NCI-H1417 (cell line): Measurements from ENCODE around the gene REM2.

Experiments used
- DNase-seq, 3 experiments: peaks; one replicate each; lab custom pipeline; 2025; lab: John Stamatoyannopoulos, UW

REM2 gene

GRCh38 chr14:22883173-22883976 is at the start of gene REM2:
Gene REM2, plus strand, starts transcription at chr14:22883222. Its CDS starts 66 bp downstream, at chr14:22883288.
- DNase-seq: peak; percentile 29 to 74 (median 58)

DNA sequence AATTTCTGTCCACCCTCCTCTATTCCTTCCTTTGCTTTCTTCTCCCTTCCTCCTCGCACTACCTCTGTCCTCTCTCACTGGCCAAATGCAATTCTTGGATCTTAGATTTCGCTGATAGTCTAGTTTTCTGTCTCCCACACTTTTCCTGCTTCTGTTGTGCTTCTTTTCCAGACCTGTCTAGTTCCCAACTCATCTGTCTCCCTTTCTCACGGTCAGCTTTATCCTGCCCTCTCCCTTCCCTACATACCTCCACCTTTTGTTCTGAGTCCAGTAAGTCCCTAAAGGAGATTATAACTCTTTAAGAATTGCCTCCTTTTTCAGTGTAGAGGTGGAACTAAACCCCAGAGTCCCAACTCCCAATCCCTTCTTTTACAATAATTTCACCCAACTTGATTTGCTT is 47.5 kb upstream of the REM2 start:
- no peak for DNase-seq

- no peak for DNase-seq
Observed at GRCh38 chr14:22836301-22837113, 46.5 kb upstream of the REM2 start, which contains the start of gene MMP14. Gene MMP14, plus strand, starts transcription at chr14:22836585. Its CDS starts 233 bp downstream, at chr14:22836818.

DNA sequence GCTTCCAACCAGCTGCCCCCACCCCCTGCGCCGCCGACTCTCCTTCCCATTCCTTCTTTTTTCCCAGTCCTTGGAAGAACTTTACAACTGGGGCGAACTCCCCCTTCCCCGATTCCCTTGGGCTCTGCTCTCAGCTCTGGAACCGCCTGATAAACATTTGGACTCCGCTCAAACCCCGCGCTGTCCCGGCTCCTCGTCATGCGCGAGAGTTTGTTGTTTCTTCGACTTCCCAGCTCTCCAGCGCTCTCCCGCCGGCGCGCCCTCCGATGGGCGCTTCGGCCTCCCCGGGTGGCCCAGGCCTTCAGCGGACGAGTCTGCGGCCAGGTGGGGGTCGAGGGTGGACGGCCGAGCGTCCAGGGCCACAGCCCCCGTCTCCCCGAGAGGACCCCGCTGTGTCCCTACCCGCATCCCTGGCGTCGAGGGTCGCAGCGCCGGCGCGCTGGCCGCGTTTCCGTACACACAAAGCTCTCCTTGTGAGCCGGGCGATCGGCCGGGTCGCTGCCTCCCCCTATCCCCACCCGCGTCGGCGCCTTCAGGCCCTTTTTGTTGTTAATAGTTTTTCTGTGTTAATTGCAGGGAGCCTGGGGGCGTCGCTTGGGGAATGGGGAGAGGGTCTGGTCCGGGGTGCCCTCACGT is 45.8 kb upstream of the REM2 start:
- no peak for DNase-seq

DNA sequence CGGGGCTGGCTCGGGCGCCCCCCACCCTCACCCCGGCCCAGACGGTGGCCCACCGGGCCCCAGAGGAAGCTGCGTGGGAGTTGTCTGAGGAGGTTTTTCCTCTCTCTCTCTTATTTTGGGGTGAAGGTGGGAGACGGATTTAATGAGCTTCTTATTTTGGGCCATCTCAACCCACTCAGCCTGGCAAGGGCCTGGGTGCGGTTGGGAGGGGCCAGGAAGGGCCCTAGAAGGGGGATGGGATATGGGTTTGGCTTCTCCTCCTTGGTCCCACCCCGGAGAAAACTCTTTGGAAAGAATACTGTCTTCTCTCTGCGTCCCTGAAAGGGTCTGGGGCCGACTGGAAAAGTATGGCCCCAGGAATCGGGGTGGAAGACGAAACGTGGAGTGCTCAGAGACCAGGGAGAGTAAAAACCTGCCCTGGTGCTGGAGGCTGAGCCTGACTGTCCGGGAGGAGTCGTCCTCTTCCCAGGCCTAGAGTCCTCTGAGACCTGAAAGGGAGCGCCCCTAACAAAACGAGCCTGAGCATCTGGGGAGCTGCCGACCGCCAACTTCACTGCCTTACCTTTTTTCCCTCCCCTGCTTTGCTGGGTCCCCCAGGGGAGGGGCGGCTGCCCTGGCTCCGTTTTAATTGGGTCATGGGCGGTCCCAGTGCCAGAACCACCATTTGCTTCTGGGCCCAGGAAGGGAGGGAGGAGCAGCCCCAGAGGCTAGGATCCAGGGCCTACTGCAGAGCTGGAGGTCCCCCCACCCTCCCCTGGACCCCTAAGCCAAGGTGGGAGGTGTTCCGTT is 45.1 kb upstream of the REM2 start:
- DNase-seq: no peak

GRCh38 chr14:22838631-22839041 is 44.4 kb upstream of the REM2 start:
- DNase-seq: no peak

GRCh38 chr14:22839159-22839779 is 43.8 kb upstream of the REM2 start:
- no peak for DNase-seq

GRCh38 chr14:22841311-22841710 is 41.7 kb upstream of the REM2 start:
- no peak for DNase-seq

GRCh38 chr14:22841769-22842168 is 41.3 kb upstream of the REM2 start:
- DNase-seq: no peak

DNA sequence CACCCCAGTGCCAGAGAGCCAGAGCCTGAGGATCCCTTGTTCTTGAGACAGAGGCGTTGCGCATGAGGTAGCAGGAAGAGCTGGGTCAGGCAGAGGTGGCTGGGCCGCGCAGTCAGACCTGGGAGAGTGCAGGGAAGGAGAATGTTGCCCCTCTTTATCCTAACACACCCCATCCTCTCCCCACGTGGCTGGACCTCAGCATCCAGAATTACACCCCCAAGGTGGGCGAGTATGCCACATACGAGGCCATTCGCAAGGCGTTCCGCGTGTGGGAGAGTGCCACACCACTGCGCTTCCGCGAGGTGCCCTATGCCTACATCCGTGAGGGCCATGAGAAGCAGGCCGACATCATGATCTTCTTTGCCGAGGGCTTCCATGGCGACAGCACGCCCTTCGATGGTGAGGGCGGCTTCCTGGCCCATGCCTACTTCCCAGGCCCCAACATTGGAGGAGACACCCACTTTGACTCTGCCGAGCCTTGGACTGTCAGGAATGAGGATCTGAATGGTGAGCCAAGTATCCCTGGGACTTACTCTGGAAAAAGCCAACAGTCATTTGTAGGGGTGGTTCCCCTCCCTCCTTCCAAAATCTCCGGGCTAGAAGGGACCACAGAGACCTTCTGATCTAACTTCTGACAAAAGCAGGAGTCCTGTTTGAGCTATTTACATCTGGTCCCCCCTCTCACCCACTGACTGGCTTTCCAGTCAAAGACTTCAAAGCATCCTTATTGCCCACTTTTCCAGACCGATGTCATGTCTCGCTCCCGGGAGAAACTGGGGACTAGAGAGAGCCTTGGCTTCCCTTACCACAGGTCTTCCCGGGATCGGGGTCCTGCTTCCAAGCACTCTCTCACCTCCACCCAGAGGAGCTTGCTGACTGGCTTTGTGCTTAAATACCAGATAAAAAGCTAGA is 40.6 kb upstream of the REM2 start:
- no peak for DNase-seq

DNA sequence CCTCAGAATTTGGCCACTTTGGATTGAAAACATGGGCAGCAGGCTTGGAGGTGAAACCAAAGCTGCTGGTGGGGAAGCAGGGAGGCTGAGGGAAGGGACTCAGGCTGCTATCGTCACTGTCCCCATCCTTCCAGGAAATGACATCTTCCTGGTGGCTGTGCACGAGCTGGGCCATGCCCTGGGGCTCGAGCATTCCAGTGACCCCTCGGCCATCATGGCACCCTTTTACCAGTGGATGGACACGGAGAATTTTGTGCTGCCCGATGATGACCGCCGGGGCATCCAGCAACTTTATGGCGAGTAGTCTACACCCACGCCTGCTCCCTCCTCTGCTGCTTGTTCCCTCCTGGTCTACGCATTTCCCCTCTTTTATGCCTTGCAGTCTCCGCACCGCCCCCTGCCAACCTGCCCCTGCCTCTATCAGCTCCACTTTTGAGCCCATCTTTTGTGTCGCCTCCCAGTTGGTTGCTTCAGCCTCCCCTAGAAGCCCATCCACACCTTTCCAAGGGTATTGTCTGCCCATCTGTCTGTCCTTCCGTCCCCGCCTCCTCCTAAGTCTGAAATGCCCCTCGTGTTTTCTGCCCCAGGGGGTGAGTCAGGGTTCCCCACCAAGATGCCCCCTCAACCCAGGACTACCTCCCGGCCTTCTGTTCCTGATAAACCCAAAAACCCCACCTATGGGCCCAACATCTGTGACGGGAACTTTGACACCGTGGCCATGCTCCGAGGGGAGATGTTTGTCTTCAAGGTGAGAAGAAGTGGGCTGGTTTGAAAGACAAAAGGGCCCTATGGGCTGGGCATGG is 39.7 kb upstream of the REM2 start:
- no peak for DNase-seq

DNA sequence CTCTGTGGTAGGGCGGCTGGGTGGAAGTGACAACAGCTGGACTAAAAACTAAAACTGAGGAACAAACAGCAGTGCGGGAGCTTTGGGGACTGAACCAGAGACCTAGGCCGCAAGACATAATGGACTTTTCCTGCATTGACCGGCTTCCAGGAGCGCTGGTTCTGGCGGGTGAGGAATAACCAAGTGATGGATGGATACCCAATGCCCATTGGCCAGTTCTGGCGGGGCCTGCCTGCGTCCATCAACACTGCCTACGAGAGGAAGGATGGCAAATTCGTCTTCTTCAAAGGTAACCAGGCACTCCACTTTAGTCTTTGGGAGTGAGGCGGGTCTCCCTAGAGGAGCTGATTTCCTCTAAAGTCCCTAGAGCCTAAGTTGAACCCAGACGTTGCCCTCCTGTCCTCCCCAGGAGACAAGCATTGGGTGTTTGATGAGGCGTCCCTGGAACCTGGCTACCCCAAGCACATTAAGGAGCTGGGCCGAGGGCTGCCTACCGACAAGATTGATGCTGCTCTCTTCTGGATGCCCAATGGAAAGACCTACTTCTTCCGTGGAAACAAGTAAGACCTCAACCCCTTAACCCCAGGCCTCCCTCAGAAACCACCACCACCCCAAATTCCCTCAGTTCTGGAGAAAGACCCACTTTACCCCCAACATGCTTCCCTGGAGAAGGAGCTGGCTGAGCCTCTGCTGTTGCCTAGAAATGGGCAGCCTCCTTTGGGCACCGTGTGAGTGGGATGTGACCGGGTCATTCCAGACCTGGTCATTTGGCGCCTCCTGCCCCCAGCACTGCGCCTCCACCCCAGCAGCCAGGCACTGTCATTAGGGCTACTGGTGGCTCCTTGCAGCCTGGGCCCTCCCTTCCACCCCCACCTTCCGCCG is 38.6 kb upstream of the REM2 start:
- no peak for DNase-seq

GRCh38 chr14:22845103-22845394 is 38.0 kb upstream of the REM2 start:
- DNase-seq: no peak

DNA sequence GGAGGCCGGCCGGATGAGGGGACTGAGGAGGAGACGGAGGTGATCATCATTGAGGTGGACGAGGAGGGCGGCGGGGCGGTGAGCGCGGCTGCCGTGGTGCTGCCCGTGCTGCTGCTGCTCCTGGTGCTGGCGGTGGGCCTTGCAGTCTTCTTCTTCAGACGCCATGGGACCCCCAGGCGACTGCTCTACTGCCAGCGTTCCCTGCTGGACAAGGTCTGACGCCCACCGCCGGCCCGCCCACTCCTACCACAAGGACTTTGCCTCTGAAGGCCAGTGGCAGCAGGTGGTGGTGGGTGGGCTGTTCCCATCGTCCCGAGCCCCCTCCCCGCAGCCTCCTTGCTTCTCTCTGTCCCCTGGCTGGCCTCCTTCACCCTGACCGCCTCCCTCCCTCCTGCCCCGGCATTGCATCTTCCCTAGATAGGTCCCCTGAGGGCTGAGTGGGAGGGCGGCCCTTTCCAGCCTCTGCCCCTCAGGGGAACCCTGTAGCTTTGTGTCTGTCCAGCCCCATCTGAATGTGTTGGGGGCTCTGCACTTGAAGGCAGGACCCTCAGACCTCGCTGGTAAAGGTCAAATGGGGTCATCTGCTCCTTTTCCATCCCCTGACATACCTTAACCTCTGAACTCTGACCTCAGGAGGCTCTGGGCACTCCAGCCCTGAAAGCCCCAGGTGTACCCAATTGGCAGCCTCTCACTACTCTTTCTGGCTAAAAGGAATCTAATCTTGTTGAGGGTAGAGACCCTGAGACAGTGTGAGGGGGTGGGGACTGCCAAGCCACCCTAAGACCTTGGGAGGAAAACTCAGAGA is 37.0 kb upstream of the REM2 start:
- DNase-seq: no peak

DNA sequence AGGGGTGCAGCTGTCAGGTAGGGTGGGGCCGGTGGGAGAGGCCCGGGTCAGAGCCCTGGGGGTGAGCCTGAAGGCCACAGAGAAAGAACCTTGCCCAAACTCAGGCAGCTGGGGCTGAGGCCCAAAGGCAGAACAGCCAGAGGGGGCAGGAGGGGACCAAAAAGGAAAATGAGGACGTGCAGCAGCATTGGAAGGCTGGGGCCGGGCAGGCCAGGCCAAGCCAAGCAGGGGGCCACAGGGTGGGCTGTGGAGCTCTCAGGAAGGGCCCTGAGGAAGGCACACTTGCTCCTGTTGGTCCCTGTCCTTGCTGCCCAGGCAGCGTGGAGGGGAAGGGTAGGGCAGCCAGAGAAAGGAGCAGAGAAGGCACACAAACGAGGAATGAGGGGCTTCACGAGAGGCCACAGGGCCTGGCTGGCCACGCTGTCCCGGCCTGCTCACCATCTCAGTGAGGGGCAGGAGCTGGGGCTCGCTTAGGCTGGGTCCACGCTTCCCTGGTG is 36.2 kb upstream of the REM2 start:
- DNase-seq: no peak

- DNase-seq: no peak
Observed at GRCh38 chr14:22847661-22848341, 35.2 kb upstream of the REM2 start.
